ENCODE measurements around the gene MON1A. TPM values are rescaled to one million over a fixed set of nuclear protein-coding genes. Genes with fewer than 3 reads are reported as not detected.

The MON1A gene
- total RNA-seq, 1 donor from 2014 or later: 18.1 TPM

DNA sequence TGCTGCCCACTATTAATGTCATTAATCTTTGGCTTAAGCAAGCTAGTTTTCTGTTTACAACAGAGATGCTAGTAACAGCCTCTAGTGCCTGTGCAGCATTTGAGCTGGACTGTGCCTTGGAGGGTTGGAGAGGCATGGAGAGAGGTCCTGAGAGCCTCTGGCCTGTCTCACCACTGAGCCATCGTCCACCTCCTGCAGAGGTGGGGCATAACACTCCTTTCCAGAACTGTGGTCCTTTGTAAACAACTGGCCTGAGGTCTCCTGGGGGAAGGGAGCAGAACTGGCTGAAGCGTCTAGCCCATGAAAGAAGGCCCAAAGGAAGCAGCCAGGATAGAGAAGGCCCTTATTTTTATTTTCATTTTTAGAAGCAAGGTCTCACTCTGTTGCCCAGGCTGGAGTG is 49.9 kb downstream of the MON1A start:
- H3K4me3 ChIP-seq (ENCODE audit: low read depth, low read length): no peak overlapping the region
- H3K36me3 ChIP-seq (ENCODE audit: control insufficient read depth, insufficient read depth, low read length): no peaks in the 10 kb centered on the region
- peaks cover 20% of the 10 kb centered on the region for H3K27me3 ChIP-seq (ENCODE audit: control insufficient read depth, insufficient read depth, low read length)
- DNase-seq (ENCODE audit: low read depth): no peak
- TF ChIP-seq, protein P1, sequence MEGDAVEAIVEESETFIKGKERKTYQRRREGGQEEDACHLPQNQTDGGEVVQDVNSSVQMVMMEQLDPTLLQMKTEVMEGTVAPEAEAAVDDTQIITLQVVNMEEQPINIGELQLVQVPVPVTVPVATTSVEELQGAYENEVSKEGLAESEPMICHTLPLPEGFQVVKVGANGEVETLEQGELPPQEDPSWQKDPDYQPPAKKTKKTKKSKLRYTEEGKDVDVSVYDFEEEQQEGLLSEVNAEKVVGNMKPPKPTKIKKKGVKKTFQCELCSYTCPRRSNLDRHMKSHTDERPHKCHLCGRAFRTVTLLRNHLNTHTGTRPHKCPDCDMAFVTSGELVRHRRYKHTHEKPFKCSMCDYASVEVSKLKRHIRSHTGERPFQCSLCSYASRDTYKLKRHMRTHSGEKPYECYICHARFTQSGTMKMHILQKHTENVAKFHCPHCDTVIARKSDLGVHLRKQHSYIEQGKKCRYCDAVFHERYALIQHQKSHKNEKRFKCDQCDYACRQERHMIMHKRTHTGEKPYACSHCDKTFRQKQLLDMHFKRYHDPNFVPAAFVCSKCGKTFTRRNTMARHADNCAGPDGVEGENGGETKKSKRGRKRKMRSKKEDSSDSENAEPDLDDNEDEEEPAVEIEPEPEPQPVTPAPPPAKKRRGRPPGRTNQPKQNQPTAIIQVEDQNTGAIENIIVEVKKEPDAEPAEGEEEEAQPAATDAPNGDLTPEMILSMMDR (IDR thresholded peaks at IDR 0.05; ENCODE audit: insufficient read depth, low read length, poor library complexity, severe bottlenecking): no peak

DNA sequence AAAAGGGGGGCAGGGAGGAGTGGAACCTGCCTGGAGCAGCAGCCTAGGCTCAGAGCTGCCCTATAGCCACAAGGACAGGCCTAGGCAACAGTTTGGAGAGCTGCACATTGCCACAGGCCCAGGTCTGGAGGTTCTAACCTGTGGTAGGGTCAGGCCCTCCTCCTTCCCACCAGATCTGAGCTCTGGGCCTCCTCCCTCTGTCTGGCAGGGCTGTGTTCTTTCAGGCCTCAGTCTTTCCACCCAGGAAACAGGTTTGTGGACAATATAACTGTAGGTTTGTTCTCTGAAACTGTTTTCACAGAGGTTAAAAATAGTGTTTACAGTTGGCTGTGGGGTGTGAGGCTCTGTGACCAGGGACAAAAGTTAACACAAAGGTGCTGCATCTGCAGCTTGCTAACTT is 50.9 kb downstream of the MON1A start:
- no peaks in the 10 kb centered on the region for H3K36me3 ChIP-seq (ENCODE audit: control insufficient read depth, insufficient read depth, low read length)
- DNase-seq (ENCODE audit: low read depth): no peak
- peaks cover 20% of the 10 kb centered on the region for H3K27me3 ChIP-seq (ENCODE audit: control insufficient read depth, insufficient read depth, low read length)
- TF ChIP-seq, protein P1 (IDR thresholded peaks at IDR 0.05; ENCODE audit: insufficient read depth, low read length, poor library complexity, severe bottlenecking): no peak
- no peak overlapping the region for H3K4me3 ChIP-seq (ENCODE audit: low read depth, low read length)

DNA sequence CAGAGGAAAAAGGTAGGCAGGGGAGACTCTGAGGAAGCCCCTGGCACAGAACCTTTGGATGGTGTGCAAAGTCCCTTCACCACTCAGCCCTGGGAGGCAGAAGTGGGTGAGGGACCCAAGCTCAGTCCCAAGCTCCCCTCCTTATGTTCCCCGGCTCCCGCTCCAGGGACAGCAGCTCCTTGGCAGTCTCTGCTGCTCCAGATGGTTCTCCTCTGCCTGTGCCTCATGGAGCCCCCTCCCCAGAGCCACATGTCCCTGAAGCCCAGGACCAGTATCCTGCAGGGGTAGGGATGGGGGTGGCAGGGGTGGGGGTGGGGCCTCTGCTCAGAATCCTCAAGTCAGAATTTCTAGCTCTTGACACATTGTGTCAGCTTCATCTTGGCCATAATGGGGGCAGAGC is 51.9 kb downstream of the MON1A start:
- no peak for DNase-seq (ENCODE audit: low read depth)
- Histone ChIP-seq H3K36me3 (ENCODE audit: control insufficient read depth, insufficient read depth, low read length) (no peaks in the 10 kb centered on the region), H3K4me3 (ENCODE audit: low read depth, low read length) (no peak overlapping the region), H3K27me3 (ENCODE audit: control insufficient read depth, insufficient read depth, low read length) (peaks cover 20% of the 10 kb centered on the region)
- TF ChIP-seq, protein P1 (IDR thresholded peaks at IDR 0.05; ENCODE audit: insufficient read depth, low read length, poor library complexity, severe bottlenecking): no peak

DNA sequence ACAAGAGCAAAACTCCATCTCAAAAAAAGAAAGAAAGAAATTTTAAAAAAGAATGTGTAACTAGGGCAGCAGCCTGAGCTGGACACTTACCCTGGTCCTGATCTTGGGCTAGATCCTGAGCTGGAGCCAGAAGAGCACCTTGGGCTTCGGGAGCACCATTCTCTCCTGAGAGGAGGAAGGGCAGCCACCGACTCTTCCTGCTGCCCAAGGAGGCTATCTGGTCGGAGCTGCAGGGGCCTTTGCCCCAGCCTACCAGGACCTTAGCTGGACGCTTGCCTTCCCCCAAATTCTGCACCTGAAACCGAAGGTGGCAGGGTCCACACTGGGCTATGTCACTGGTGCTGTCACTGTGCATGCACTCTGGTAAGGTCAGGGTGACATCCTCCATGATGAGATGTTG is 53.0 kb downstream of the MON1A start:
- TF ChIP-seq, protein P1 (IDR thresholded peaks at IDR 0.05; ENCODE audit: insufficient read depth, low read length, poor library complexity, severe bottlenecking): no peak
- Histone ChIP-seq H3K4me3 (ENCODE audit: low read depth, low read length) (no peak overlapping the region), H3K36me3 (ENCODE audit: control insufficient read depth, insufficient read depth, low read length) (no peaks in the 10 kb centered on the region), H3K27me3 (ENCODE audit: control insufficient read depth, insufficient read depth, low read length) (peaks cover 12% of the 10 kb centered on the region)
- DNase-seq (ENCODE audit: low read depth): no peak

DNA sequence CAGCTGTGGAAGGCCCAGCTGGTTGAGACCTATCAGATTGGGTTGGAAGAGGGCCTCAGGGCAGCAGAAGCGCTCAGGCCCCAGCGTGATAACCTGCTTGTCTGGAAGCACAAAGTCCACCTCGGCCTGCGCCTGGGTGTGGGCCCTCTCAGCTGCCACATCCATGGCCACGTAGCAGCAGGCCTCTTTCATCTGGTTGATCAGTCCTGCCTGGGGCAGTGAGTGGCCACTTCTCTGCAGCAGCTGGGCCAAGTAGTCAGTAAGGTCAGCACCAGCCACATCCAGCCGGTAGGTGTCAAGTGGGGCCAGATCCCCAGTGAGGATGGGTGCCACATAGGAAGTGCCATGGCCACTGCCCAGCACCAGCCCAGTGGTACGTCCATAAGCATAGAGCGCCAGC is 56.0 kb downstream of the MON1A start:
- Histone ChIP-seq H3K36me3 (ENCODE audit: control insufficient read depth, insufficient read depth, low read length) (no peaks in the 10 kb centered on the region), H3K27me3 (ENCODE audit: control insufficient read depth, insufficient read depth, low read length) (peaks cover 35% of the 10 kb centered on the region)
- TF ChIP-seq, protein P1 (IDR thresholded peaks at IDR 0.05; ENCODE audit: insufficient read depth, low read length, poor library complexity, severe bottlenecking): no peak

DNA sequence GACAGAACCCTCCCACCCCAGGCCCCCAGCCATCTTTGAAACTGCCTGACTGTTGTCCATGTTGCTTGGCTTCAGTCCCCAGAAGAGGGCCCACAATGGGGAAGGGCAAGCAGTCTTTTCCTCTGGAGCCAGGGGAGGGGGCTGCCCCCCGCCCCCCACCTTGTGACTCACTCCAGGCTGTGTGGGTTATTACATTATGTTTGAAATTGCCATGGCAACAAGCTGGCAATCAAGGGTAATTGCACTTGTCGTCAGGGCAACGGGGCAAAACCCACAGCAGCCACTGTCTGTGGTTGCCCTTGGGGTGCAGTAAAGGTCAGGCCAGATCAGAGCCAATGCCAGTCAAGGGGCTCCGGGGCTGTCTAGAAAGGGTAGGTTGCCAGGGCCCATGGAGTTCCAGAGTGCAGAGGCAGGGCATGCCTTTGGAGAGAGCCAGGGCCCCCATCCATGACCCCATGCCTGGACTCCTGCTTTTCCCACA is 56.8 kb downstream of the MON1A start:
- Histone ChIP-seq H3K27me3 (ENCODE audit: control insufficient read depth, insufficient read depth, low read length) (peaks cover 43% of the 10 kb centered on the region), H3K4me3 (ENCODE audit: low read depth, low read length) (no peak overlapping the region), H3K36me3 (ENCODE audit: control insufficient read depth, insufficient read depth, low read length) (no peaks in the 10 kb centered on the region)
- TF ChIP-seq, protein P1 (IDR thresholded peaks at IDR 0.05; ENCODE audit: insufficient read depth, low read length, poor library complexity, severe bottlenecking): no peak
- DNase-seq (ENCODE audit: low read depth): no peak

More for the DNA sequence above, 56.0 kb downstream of the MON1A start:
- DNase-seq (ENCODE audit: low read depth): no peak
- H3K4me3 ChIP-seq (ENCODE audit: low read depth, low read length): no peak overlapping the region
